ENCODE measurements around the gene AGR2.

Gene AGR2

GRCh38 chr7:16836481-16836880 lies 31.7 kb upstream of the AGR2 start:
- Histone ChIP-seq H3K79me2 (ENCODE audit: insufficient read depth, low read length) (no peaks in the 10 kb centered on the region), H3K9me2 (replicated peaks; ENCODE audit: low read depth, low read length) (no peaks in the 10 kb centered on the region), H3K9me3 (ENCODE audit: insufficient read depth, low read depth, low read length) (no peaks in the 10 kb centered on the region), H3K36me3 (ENCODE audit: insufficient read depth, low read length) (no peaks in the 10 kb centered on the region), H3K9ac (ENCODE audit: low read depth, low read length, poor library complexity, severe bottlenecking) (no peak overlapping the region), H2AFZ (ENCODE audit: low read length) (no peak overlapping the region), H4K20me1 (ENCODE audit: insufficient read depth, low read length, poor library complexity, severe bottlenecking) (no peaks in the 10 kb centered on the region), H3K4me1 (ENCODE audit: insufficient read depth, low read length, poor library complexity, severe bottlenecking) (no peaks in the 10 kb centered on the region), H3K4me3 (ENCODE audit: low read length, poor library complexity, severe bottlenecking) (no peak overlapping the region), H3K27me3 (ENCODE audit: insufficient read depth, low read length, poor library complexity, severe bottlenecking) (no peaks in the 10 kb centered on the region), H3F3A (ENCODE audit: low read depth) (no peaks in the 10 kb centered on the region), H3K4me2 (ENCODE audit: low read depth, low read length, poor library complexity, severe bottlenecking) (no peak overlapping the region)
- TF ChIP-seq CTCF (conservative IDR thresholded peaks at IDR 0.05; ENCODE audit: low read length): no peak
- no peak for TF ChIP-seq EZH2phosphoT487 (IDR thresholded peaks at IDR 0.05; ENCODE audit: borderline replicate concordance)

- Histone ChIP-seq H3F3A (ENCODE audit: low read depth) (no peaks in the 10 kb centered on the region), H3K9me3 (ENCODE audit: insufficient read depth, low read depth, low read length) (no peaks in the 10 kb centered on the region), H3K4me2 (ENCODE audit: low read depth, low read length, poor library complexity, severe bottlenecking) (no peak overlapping the region), H3K4me1 (ENCODE audit: insufficient read depth, low read length, poor library complexity, severe bottlenecking) (no peaks in the 10 kb centered on the region), H4K20me1 (ENCODE audit: insufficient read depth, low read length, poor library complexity, severe bottlenecking) (no peaks in the 10 kb centered on the region), H3K9me2 (replicated peaks; ENCODE audit: low read depth, low read length) (no peaks in the 10 kb centered on the region), H3K4me3 (ENCODE audit: low read length, poor library complexity, severe bottlenecking) (no peak overlapping the region), H3K79me2 (ENCODE audit: insufficient read depth, low read length) (no peaks in the 10 kb centered on the region), H2AFZ (ENCODE audit: low read length) (no peak overlapping the region), H3K27me3 (ENCODE audit: insufficient read depth, low read length, poor library complexity, severe bottlenecking) (no peaks in the 10 kb centered on the region), H3K36me3 (ENCODE audit: insufficient read depth, low read length) (no peaks in the 10 kb centered on the region), H3K9ac (ENCODE audit: low read depth, low read length, poor library complexity, severe bottlenecking) (no peak overlapping the region)
- no peak for TF ChIP-seq EZH2phosphoT487 (IDR thresholded peaks at IDR 0.05; ENCODE audit: borderline replicate concordance)
- TF ChIP-seq CTCF (conservative IDR thresholded peaks at IDR 0.05; ENCODE audit: low read length): no peak
Observed at GRCh38 chr7:16833373-16833772, 28.6 kb upstream of the AGR2 start.

GRCh38 chr7:16826060-16826459 lies 21.3 kb upstream of the AGR2 start:
- H3K4me2 ChIP-seq (ENCODE audit: low read depth, low read length, poor library complexity, severe bottlenecking): no peak overlapping the region
- no peaks in the 10 kb centered on the region for H3F3A ChIP-seq (ENCODE audit: low read depth)
- H2AFZ ChIP-seq (ENCODE audit: low read length): no peak overlapping the region
- H3K36me3 ChIP-seq (ENCODE audit: insufficient read depth, low read length): no peaks in the 10 kb centered on the region
- H3K27me3 ChIP-seq (ENCODE audit: insufficient read depth, low read length, poor library complexity, severe bottlenecking): no peaks in the 10 kb centered on the region
- no peak overlapping the region for H3K4me3 ChIP-seq (ENCODE audit: low read length, poor library complexity, severe bottlenecking)
- peaks cover 5% of the 10 kb centered on the region for H3K4me1 ChIP-seq (ENCODE audit: insufficient read depth, low read length, poor library complexity, severe bottlenecking)
- TF ChIP-seq CTCF (conservative IDR thresholded peaks at IDR 0.05; ENCODE audit: low read length) (no peak), EZH2phosphoT487 (IDR thresholded peaks at IDR 0.05; ENCODE audit: borderline replicate concordance) (no peak)
- no peaks in the 10 kb centered on the region for H3K9me2 ChIP-seq (replicated peaks; ENCODE audit: low read depth, low read length)
- no peaks in the 10 kb centered on the region for H3K79me2 ChIP-seq (ENCODE audit: insufficient read depth, low read length)
- H3K9ac ChIP-seq (ENCODE audit: low read depth, low read length, poor library complexity, severe bottlenecking): no peak overlapping the region
- H3K9me3 ChIP-seq (ENCODE audit: insufficient read depth, low read depth, low read length): no peaks in the 10 kb centered on the region
- H4K20me1 ChIP-seq (ENCODE audit: insufficient read depth, low read length, poor library complexity, severe bottlenecking): no peaks in the 10 kb centered on the region

Measured in Loucy (cell line).